Body of pancreas (tissue), 4 donors: ENCODE data around the gene ADGRV1.

Source experiments
- CTCF ChIP-seq, 7 experiments: fragments of 450-650 bp in 4 of 7; fragments of 200-600 bp in 3 of 7; sonication (generic) in 3 of 7; IDR thresholded peaks; one replicate each; pipeline ENCODE4 v1.5.1; 2016 to 2019; ENCODE audit warnings: antibody characterized with exemption in 7 of 7
- POLR2A ChIP-seq, 3 donors: fragments of 450-650 bp; IDR thresholded peaks; one replicate each; pipeline ENCODE4 v1.6.1; 2016; ENCODE audit warnings: antibody characterized with exemption in 3 of 3, mild to moderate bottlenecking in 2 of 3

- TF ChIP-seq CTCF (IDR thresholded peaks at IDR 0.05): no peak
- TF ChIP-seq POLR2A (IDR thresholded peaks at IDR 0.05): no peak
Observed at GRCh38 chr5:90618071-90618470, 59.5 kb downstream of the ADGRV1 start.
